Measurements from ENCODE around the gene CDH4.

DNA sequence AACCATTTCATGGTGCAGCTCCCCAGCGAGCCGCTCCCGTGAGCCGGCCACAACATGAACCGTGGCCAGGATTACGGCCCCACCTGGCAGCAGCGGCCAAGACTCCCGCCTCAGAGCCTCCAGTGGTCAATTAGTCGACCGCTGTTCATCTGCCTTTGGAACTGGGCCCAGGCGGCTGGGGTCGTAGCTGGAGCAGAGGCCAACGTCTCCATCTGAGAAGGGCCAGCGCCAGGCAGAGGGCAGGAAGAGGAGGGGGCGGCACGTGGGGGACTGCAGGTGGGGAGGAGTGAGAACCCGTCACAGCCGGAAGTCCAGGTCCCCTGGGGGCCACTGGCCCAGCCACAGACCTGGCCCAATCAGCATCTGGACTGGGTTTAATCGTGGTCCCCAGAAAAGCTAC lies 629.4 kb downstream of the CDH4 start:
- TF ChIP-seq, protein P1, sequence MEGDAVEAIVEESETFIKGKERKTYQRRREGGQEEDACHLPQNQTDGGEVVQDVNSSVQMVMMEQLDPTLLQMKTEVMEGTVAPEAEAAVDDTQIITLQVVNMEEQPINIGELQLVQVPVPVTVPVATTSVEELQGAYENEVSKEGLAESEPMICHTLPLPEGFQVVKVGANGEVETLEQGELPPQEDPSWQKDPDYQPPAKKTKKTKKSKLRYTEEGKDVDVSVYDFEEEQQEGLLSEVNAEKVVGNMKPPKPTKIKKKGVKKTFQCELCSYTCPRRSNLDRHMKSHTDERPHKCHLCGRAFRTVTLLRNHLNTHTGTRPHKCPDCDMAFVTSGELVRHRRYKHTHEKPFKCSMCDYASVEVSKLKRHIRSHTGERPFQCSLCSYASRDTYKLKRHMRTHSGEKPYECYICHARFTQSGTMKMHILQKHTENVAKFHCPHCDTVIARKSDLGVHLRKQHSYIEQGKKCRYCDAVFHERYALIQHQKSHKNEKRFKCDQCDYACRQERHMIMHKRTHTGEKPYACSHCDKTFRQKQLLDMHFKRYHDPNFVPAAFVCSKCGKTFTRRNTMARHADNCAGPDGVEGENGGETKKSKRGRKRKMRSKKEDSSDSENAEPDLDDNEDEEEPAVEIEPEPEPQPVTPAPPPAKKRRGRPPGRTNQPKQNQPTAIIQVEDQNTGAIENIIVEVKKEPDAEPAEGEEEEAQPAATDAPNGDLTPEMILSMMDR (IDR thresholded peaks at IDR 0.05 in 8 of 11, conservative IDR thresholded peaks at IDR 0.05 in 3 of 11) = no peak
- TF ChIP-seq POLR2AphosphoS5 (IDR thresholded peaks at IDR 0.05) = no peak
